HEK293T (cell line): ENCODE results near the gene CTTNBP2.

ENCODE experiments used
- ELF4 ChIP-seq: fragments of 450-650 bp; IDR thresholded peaks from 2 replicates; pipeline ENCODE4 v1.6.1; 2017; ENCODE audit warnings: antibody characterized with exemption
- FOXA1 ChIP-seq: fragments of 450-650 bp; IDR thresholded peaks from 2 replicates; pipeline ENCODE4 v1.6.1; 2016; ENCODE audit warnings: mild to moderate bottlenecking
- TF ChIP-seq, protein P1 (sequence below): fragments of 450-650 bp; IDR thresholded peaks from 2 replicates; pipeline ENCODE4 v1.6.1; 2016

DNA sequence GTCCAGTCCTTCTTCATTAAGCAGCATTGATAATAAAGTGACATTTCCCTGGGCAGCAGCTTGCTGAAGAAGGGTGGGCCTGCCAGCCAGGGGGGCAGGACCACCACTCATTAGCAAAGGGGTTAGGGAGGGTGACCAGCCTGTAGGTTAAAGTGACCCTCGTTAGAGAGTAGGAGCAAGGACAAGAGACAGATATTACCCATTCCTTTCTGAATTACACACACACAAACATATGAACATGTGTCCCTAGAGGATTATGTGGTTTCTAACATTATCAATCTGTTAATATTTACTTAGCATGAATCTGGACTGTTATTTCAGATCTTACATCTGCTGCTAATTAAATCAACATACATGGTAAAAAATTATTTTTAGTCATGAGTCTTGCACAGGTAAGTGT lies 88.9 kb downstream of the CTTNBP2 start:
- TF ChIP-seq FOXA1, result no peak
- TF ChIP-seq, protein P1, sequence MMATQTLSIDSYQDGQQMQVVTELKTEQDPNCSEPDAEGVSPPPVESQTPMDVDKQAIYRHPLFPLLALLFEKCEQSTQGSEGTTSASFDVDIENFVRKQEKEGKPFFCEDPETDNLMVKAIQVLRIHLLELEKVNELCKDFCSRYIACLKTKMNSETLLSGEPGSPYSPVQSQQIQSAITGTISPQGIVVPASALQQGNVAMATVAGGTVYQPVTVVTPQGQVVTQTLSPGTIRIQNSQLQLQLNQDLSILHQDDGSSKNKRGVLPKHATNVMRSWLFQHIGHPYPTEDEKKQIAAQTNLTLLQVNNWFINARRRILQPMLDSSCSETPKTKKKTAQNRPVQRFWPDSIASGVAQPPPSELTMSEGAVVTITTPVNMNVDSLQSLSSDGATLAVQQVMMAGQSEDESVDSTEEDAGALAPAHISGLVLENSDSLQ, result no peak
- no peak for TF ChIP-seq ELF4
